ENCODE results near the gene SORCS2.

Gene SORCS2

DNA sequence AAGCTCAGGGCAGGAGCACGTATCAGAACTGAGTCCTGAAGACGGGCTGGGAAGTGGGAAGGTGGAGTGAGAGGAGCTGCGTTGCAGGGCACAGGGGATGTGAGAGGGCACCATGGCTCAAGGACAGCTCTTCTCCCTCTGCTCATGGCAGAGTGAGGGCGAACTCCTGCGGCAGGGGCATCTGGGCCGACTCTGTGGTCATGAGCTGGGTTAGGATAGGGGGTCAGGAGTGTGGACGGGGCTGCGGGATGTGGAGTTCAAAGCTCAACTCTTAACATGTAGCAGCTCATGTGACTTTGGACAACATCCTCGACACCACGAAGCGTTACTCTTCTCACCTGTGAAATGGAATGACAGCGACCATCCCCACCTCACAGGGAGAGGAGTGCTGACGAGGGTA is 19.4 kb upstream of the SORCS2 start:
- Histone ChIP-seq H3K27ac (ENCODE audit: low read depth, low read length) (no peak overlapping the region), H3K27me3 (ENCODE audit: control insufficient read depth, insufficient read depth, low read length) (no peaks in the 10 kb centered on the region), H3K9ac (ENCODE audit: low read length) (no peak overlapping the region), H3K36me3 (ENCODE audit: control insufficient read depth, insufficient read depth, low read length) (no peaks in the 10 kb centered on the region), H3K4me1 (ENCODE audit: control insufficient read depth, insufficient read depth, low read length) (no peaks in the 10 kb centered on the region), H3K9me3 (ENCODE audit: control insufficient read depth, insufficient read depth, low read depth, low read length) (no peaks in the 10 kb centered on the region), H3K4me3 (ENCODE audit: low read depth, low read length) (no peak overlapping the region)

DNA sequence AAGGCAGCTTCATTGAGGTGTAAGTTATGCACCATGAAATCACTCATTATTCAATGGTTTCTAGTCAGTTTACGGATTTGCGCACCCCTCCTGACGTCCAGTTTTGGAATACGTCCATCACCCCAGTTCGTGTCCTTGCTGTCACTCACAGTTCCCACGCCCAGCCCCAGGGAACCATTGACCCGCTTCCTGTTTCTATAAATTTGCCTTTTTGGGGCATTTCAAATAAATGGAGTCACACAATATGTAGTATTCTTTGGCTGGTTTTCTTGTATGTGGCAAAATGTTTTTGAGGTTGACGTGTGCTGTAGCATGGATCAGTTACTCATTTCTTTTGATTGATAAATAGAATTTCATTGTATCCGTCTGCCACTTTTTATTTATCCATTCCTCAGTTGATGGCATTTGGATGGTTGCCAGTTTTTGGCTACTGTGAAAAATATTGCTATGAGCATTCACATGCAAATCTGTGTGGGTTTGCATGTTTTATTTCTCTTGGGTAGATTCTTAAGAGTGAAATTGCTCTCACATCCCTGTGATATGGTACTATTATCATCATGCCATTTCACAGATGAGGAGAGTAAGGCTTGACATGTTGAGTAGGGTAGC is 18.4 kb upstream of the SORCS2 start:
- Histone ChIP-seq H3K36me3 (ENCODE audit: control insufficient read depth, insufficient read depth, low read length) (no peaks in the 10 kb centered on the region), H3K9me3 (ENCODE audit: control insufficient read depth, insufficient read depth, low read depth, low read length) (peaks cover 2% of the 10 kb centered on the region; the same call in 1 of the 2 replicates), H3K4me1 (ENCODE audit: control insufficient read depth, insufficient read depth, low read length) (no peaks in the 10 kb centered on the region), H3K9ac (ENCODE audit: low read length) (no peak overlapping the region), H3K4me3 (ENCODE audit: low read depth, low read length) (no peak overlapping the region), H3K27me3 (ENCODE audit: control insufficient read depth, insufficient read depth, low read length) (no peaks in the 10 kb centered on the region), H3K27ac (ENCODE audit: low read depth, low read length) (no peak overlapping the region)

DNA sequence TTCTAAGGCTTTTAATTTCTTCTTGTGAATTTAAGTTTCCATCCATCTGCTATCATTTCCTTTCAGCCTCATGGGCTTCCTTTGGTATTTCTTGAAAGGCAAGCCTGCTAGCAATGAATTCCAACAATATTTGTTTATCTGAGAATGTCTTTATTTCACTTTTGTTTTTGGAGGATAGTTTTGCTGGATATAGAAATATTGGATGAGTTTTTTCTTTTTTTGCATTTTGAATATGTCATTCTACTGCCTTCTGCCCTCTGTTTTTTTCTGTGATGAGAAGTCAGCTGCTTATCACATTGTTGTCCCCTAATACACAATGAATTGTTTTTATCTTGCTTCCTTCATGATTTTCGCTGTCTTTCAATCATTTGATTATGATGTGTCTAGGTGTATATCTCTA is 13.2 kb upstream of the SORCS2 start:
- Histone ChIP-seq H3K27ac (ENCODE audit: low read depth, low read length) (no peak overlapping the region), H3K9me3 (ENCODE audit: control insufficient read depth, insufficient read depth, low read depth, low read length) (peaks cover 6% of the 10 kb centered on the region; the same call in 1 of the 2 replicates), H3K4me3 (ENCODE audit: low read depth, low read length) (no peak overlapping the region), H3K36me3 (ENCODE audit: control insufficient read depth, insufficient read depth, low read length) (no peaks in the 10 kb centered on the region), H3K9ac (ENCODE audit: low read length) (no peak overlapping the region), H3K4me1 (ENCODE audit: control insufficient read depth, insufficient read depth, low read length) (no peaks in the 10 kb centered on the region), H3K27me3 (ENCODE audit: control insufficient read depth, insufficient read depth, low read length) (no peaks in the 10 kb centered on the region)

DNA sequence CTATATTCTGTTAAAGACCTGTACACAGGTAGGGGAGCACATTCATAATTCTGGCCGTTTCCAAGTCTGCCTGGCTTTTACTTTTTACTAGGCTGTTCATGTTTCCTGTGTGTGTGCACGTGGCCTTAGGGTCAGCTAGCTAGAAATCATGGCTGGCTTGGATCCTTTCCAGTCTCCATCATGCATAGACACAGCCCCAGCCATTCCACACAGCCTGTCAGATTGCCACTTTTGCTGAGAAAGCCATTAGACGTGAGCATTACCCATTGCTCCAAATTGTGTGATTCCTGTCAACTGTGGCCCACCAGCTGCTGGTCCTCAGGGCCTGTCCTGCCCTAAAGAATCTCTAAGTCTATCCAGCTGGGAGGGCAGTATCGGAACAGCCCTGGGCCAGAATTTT is 11.4 kb upstream of the SORCS2 start:
- no peak overlapping the region for H3K9ac ChIP-seq (ENCODE audit: low read length)
- peaks cover 11% of the 10 kb centered on the region for H3K9me3 ChIP-seq (ENCODE audit: control insufficient read depth, insufficient read depth, low read depth, low read length)
- no peak overlapping the region for H3K4me3 ChIP-seq (ENCODE audit: low read depth, low read length)
- H3K27me3 ChIP-seq (ENCODE audit: control insufficient read depth, insufficient read depth, low read length) = no peaks in the 10 kb centered on the region
- H3K4me1 ChIP-seq (ENCODE audit: control insufficient read depth, insufficient read depth, low read length) = no peaks in the 10 kb centered on the region
- H3K36me3 ChIP-seq (ENCODE audit: control insufficient read depth, insufficient read depth, low read length) = no peaks in the 10 kb centered on the region
- H3K27ac ChIP-seq (ENCODE audit: low read depth, low read length) = no peak overlapping the region

DNA sequence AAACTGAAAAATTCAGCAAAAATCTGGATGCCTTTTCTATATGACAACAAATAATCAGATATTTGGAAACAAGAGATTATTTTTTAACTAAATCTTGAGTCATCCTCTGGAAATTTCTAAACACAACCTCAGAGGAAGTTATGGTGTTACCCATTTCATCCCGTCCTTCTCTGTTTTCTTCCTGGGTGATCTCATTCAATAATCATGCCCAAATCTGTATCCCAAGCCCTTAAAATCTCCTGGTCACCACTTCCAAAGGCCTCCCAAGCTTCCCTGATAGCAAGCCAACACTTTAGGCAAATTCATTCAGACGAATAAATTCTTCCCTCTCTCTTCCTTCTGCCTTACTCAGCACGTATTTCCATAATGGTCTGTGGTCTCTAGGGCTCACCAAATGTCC is 9.7 kb upstream of the SORCS2 start:
- Histone ChIP-seq H3K4me3 (ENCODE audit: low read depth, low read length) (no peak overlapping the region), H3K9me3 (ENCODE audit: control insufficient read depth, insufficient read depth, low read depth, low read length) (peaks cover 11% of the 10 kb centered on the region), H3K9ac (ENCODE audit: low read length) (no peak overlapping the region), H3K27ac (ENCODE audit: low read depth, low read length) (no peak overlapping the region), H3K36me3 (ENCODE audit: control insufficient read depth, insufficient read depth, low read length) (no peaks in the 10 kb centered on the region), H3K4me1 (ENCODE audit: control insufficient read depth, insufficient read depth, low read length) (no peaks in the 10 kb centered on the region), H3K27me3 (ENCODE audit: control insufficient read depth, insufficient read depth, low read length) (no peaks in the 10 kb centered on the region; the same call in 1 of the 2 replicates)

DNA sequence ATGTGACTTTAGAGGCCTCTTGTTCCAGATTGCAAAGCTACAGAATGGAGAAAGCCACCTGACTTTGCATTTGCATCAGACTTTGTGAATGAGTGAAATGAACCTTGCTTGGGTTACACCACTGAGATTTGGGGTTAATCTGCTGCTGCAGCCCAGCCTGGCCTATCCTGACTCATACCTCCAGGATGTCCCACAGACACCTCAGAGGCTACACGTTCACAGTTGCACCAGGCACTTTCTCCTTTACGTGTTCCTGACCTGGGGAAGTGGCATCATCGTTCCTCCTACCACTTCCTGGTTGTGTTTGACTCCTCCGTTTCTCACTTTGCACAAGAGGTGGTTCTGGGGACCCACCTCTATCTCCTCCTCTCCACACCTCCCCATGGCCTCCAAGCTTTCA is 9.2 kb upstream of the SORCS2 start:
- H3K36me3 ChIP-seq (ENCODE audit: control insufficient read depth, insufficient read depth, low read length) = no peaks in the 10 kb centered on the region
- H3K9ac ChIP-seq (ENCODE audit: low read length) = no peak overlapping the region
- H3K4me1 ChIP-seq (ENCODE audit: control insufficient read depth, insufficient read depth, low read length) = no peaks in the 10 kb centered on the region
- peaks cover 2% of the 10 kb centered on the region; the same call in 1 of the 2 replicates for H3K27me3 ChIP-seq (ENCODE audit: control insufficient read depth, insufficient read depth, low read length)
- peaks cover 11% of the 10 kb centered on the region for H3K9me3 ChIP-seq (ENCODE audit: control insufficient read depth, insufficient read depth, low read depth, low read length)
- H3K4me3 ChIP-seq (ENCODE audit: low read depth, low read length) = no peak overlapping the region
- no peak overlapping the region for H3K27ac ChIP-seq (ENCODE audit: low read depth, low read length)

DNA sequence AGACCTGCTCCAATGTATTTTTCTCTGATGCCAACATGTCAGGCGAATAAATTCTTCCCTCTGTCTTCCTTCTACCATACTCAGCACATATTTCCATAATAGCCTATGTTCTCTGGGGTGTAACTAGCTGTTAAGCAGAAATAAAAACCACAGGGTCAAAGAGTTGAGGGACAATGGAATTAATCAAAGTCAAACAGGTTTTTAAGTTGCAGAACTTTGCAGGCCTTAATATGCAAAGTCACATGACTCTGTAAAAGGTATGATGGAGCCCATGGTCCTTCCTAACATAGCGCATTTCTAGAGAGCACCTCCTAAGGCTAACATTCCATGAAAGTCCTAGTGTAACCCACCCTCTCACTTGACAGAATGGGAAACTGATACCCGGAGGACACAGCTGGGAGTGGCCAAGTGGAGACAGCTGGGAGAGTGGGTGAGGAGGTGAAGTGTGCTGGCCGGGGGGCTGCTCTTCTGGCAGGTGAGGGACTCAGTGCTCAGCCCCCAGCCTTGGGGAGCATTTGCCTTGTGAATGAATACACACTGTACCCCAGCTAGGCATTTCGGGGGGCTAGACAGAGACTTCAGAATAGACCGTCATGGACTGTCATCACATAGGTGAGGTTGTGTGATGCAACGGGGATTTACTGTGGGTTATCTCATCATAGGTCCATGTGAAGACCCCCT is 8.4 kb upstream of the SORCS2 start:
- Histone ChIP-seq H3K27me3 (ENCODE audit: control insufficient read depth, insufficient read depth, low read length) (peaks cover 9% of the 10 kb centered on the region), H3K36me3 (ENCODE audit: control insufficient read depth, insufficient read depth, low read length) (no peaks in the 10 kb centered on the region), H3K4me1 (ENCODE audit: control insufficient read depth, insufficient read depth, low read length) (no peaks in the 10 kb centered on the region), H3K27ac (ENCODE audit: low read depth, low read length) (no peak overlapping the region), H3K9me3 (ENCODE audit: control insufficient read depth, insufficient read depth, low read depth, low read length) (peaks cover 9% of the 10 kb centered on the region), H3K9ac (ENCODE audit: low read length) (no peak overlapping the region), H3K4me3 (ENCODE audit: low read depth, low read length) (no peak overlapping the region)

DNA sequence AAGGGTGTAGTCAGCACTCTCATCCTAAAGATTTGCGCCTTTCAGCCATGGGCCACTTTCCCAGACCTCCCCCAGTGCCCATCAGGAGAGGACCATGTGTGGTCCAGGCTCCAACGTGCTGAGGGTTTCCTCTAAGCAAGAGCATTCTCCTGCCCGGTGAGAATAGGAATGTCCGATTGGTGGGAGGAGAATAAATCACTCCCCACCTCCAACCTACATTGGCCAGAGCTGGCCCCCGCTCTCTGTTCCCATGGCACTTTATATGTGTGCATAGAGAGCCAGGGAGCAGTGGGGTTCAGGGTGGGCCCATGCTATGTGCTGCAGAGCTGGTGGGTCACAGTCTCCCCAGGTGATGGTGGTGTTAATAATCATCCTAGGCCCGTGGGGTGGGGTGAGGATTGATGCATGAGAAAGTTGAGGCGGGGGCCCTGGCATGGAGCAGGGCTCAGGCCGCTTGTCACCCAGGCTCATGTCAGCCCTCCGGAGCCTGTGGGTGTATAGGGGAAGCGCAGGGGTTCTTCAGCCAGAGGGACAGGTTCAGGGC is 6.8 kb upstream of the SORCS2 start:
- Histone ChIP-seq H3K27me3 (ENCODE audit: control insufficient read depth, insufficient read depth, low read length) (peaks cover 25% of the 10 kb centered on the region), H3K36me3 (ENCODE audit: control insufficient read depth, insufficient read depth, low read length) (no peaks in the 10 kb centered on the region), H3K9ac (ENCODE audit: low read length) (no peak overlapping the region), H3K4me3 (ENCODE audit: low read depth, low read length) (no peak overlapping the region), H3K27ac (ENCODE audit: low read depth, low read length) (no peak overlapping the region), H3K9me3 (ENCODE audit: control insufficient read depth, insufficient read depth, low read depth, low read length) (peaks cover 4% of the 10 kb centered on the region), H3K4me1 (ENCODE audit: control insufficient read depth, insufficient read depth, low read length) (no peaks in the 10 kb centered on the region)

DNA sequence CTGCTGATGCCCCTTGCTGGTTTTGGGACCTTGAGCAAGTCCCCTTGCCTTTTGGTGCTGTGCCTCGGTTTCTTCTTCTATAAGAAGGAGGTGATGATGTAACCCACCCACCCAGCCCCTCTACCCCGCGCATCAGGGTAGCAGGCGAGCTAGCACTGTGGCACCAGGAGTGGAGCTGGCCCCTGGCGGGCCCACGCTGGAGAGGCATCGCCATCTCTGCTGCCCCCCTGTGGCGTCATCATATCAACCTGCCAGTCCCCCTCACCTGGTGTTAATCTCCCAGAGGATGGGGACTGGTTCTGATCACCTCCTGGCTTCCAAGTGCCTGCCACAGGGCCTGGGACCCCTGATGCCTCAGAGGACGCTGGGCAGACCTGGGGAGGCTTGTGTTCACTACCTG is 6.3 kb upstream of the SORCS2 start:
- Histone ChIP-seq H3K27me3 (ENCODE audit: control insufficient read depth, insufficient read depth, low read length) (peaks cover 29% of the 10 kb centered on the region), H3K9me3 (ENCODE audit: control insufficient read depth, insufficient read depth, low read depth, low read length) (peaks cover 4% of the 10 kb centered on the region), H3K27ac (ENCODE audit: low read depth, low read length) (no peak overlapping the region), H3K4me1 (ENCODE audit: control insufficient read depth, insufficient read depth, low read length) (no peaks in the 10 kb centered on the region), H3K36me3 (ENCODE audit: control insufficient read depth, insufficient read depth, low read length) (no peaks in the 10 kb centered on the region), H3K9ac (ENCODE audit: low read length) (no peak overlapping the region), H3K4me3 (ENCODE audit: low read depth, low read length) (no peak overlapping the region)

DNA sequence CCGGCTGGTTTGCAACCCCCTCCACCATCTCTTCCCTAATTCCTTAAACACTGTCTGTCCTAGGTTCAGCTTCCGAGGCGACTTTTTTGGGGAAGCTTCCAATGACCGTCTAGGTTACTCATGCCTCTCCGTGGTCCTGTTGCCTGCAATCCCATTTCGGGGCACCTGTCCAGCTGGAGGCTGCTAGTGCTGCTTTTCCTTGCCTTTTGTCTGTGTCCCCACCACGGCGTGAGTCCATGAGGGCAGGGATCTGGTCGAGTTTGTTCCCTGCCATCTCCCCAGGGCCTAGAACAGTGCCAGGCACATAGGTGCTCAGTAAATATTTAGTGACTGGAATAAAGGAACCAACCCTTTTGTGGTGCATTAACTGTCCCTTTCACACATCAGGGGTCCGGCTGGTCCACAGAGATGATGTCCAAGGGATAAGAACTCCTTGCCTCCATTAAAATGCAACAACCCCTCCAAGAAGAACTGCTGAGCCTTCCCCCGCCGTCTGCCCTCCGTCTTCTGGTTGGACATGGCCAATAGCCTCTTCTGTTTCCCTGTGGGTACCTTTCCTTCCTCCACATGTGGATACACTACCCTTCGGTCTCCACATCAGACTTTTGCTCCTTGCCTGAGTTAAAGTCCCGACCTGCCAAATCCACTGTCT is 5.7 kb upstream of the SORCS2 start:
- peaks cover 4% of the 10 kb centered on the region for H3K9me3 ChIP-seq (ENCODE audit: control insufficient read depth, insufficient read depth, low read depth, low read length)
- no peaks in the 10 kb centered on the region for H3K4me1 ChIP-seq (ENCODE audit: control insufficient read depth, insufficient read depth, low read length)
- H3K27ac ChIP-seq (ENCODE audit: low read depth, low read length) = no peak overlapping the region
- H3K9ac ChIP-seq (ENCODE audit: low read length) = no peak overlapping the region
- H3K36me3 ChIP-seq (ENCODE audit: control insufficient read depth, insufficient read depth, low read length) = no peaks in the 10 kb centered on the region
- H3K4me3 ChIP-seq (ENCODE audit: low read depth, low read length) = no peak overlapping the region
- peaks cover 35% of the 10 kb centered on the region for H3K27me3 ChIP-seq (ENCODE audit: control insufficient read depth, insufficient read depth, low read length)

DNA sequence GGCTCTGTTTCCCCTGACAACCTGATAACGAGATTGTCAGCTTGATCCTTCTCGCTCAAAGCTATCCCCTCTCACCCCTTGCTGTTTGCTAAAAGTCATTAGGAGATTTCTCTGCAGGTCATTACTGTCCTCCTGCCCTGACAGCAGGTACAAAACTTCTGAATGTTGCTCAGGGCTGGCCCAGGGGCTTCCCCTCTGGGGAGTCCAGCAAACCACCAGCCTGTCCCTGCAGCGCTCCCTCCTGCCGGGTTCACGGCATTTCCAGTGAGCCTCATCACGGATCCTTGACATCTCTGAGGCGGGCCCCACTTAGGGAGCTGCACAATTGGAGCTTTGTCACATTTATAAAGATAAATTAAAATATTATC is 5.2 kb upstream of the SORCS2 start:
- Histone ChIP-seq H3K9me3 (ENCODE audit: control insufficient read depth, insufficient read depth, low read depth, low read length) (peaks cover 4% of the 10 kb centered on the region), H3K27me3 (ENCODE audit: control insufficient read depth, insufficient read depth, low read length) (peaks cover 40% of the 10 kb centered on the region), H3K36me3 (ENCODE audit: control insufficient read depth, insufficient read depth, low read length) (no peaks in the 10 kb centered on the region)

More for the DNA sequence above, 5.2 kb upstream of the SORCS2 start:
- no peak overlapping the region for H3K27ac ChIP-seq (ENCODE audit: low read depth, low read length)
- no peak overlapping the region for H3K4me3 ChIP-seq (ENCODE audit: low read depth, low read length)
- H3K4me1 ChIP-seq (ENCODE audit: control insufficient read depth, insufficient read depth, low read length) = no peaks in the 10 kb centered on the region
- no peak overlapping the region for H3K9ac ChIP-seq (ENCODE audit: low read length)
